Kasumi-1 (cell line): ENCODE data around the gene C5orf58.
"Not testable (repeated sequence)": the region's sequence is repeated elsewhere in the genome, so short reads cannot be mapped to it uniquely, and the experiment has no call there.

Source experiments
- DNase-seq, 2 experiments: peaks; one replicate each; lab custom pipeline; 2025; lab: John Stamatoyannopoulos, UW

Gene C5orf58

DNA sequence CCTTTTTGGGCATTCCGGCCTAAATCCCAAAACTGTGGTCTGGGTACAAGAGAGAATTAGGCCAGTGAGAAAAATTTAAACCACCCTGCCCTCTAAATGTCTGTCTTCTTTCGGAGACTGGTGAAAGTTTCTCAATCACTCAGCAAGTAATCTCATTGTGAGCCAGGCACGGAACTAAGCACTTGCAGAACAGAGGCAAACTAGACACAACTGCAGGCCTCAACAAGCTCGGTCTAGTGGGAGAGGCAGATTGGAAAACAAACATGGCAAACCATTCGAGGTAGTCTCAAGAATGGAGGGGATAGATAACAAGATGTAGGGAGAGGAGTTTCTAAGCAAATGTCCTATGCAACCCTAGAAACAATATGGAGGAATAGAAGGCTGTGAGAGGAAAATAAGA, 8.9 kb upstream of the C5orf58 start:
- no peak for DNase-seq

DNA sequence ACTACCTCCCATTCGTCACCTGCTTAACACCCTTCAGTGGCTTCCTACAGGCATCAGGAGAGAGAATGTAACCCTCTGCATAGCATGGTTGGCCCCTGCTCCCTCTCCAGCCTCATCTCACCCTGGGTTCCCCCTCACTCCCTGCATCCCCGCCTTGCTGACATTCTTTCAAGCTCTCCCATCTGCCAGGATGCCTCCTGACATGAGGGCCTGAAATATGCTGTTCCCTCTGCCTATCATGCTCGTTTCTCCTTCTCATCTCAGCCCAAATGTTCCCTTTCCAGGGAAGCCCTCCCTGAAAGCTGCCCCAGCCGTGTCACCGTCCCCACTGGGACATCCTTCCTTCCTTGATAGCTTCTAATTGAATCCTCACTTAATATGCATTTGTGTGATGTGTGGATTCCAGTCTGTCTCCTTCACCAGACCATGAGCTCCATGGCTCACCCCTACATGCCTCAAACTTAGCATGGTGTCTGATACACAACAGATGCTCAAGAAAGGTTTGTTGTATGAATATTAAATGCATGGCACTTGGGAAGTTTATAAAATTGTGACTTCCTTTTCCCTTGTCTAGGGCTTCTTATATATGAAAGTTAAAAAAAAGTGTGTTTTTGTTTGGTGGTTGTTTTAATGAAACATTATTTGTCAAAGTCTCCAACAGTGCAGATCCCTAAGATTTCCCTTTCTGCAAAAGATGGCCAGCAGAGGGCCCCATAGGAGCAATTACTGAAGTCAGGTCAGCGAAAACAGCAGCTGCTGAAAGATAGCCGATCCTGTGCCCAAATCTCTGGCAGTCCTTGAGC, 7.3 kb upstream of the C5orf58 start:
- DNase-seq: peak; percentile 83

DNA sequence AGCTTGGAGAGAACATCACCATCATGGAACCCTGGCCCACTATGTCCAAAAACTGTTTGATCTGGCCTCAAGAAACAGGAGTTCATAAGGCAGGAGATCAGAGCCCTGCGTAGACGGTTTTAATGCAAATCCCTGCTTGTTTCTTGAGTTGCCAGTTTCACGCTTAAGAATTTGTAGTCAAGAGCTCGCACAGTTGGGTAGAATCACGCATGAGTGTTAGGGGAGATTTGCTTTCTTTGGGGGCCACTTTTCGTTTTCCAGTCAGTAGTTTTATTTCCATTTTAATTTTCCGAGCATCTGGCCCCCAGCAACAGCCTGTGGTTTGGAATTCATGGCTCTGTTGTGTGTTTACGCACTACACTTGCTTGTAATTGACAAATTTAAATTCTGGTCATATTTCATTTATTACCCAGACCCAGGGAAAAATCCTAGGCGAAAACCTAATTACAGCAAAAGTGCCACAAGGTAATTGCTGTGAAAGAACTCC, 6.6 kb upstream of the C5orf58 start:
- DNase-seq: no peak

DNA sequence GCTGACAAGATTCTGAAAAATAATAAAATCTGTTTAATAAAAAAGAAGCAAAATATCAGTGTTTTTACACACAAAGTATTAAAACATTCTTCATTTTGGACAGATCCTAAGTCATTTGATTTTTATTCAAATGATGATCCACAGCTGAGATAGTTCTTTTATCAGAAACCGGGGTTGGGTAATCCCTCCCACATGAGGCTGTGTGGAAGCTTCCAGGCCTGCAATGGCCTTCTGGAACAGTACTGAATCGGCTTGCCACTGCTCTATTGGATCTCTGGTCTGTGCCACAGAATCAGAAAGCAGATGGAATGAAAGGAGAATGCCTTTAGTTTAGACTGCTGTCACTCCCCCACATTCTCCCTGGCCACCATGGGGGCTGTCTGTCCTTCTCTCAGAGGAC, 6.1 kb upstream of the C5orf58 start:
- DNase-seq: no peak

DNA sequence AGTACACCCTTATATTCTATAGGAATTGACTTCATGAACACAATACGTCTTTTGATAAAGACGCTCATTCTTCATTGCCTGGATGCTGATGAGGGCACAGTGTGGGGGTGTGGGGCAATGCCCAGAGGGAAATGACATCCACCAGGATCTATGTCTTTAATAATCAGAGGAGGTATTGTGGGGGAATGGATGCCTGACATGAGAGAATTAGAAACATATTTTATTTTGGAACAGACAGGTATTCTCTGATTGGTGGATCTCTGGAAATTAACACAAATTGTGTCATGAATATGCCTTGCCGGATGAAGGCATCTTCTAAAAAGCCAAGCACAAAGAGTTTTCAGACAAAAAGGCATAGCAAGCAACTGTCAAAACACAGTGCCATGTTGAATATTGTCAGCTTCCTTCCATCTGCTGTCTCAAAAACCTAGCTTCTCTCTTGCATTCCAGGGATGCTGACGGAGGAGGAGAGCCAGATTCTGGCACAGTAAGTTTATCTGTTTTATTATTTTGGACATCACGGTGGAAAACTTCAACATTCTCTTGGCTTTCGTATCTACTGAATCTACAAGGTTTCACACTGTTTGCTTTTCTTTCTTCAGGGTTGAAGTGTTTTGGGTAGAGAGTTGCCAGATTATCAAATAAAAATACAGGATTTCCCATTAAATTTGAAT, 3.9 kb upstream of the C5orf58 start:
- no peak for DNase-seq

DNA sequence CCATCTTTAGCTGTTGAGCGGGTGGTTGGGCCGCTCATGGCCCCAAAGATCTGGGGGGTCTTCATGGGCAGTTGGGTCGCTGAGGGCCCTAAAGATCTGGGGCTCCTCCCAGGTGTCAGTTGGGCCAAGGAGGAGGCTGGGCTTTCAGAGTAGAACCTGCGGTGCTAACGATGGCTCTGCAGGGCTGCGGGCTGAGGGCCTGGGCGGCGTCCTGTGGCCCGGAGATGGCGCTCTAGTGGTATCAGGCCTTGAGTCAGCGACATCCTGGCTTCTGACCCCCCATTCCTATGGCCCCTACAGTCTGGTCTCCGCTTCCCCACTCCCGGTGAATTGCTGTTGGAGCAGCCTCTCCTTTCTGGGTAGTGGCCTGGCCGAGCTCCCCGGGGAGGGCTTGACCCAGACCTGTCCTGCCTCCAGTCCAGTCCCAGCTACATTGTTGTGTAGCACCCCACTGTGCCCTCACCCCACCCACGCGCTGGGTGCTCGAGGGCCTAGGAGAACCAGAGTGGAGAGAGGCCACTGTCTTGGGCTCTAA, 640 bp downstream of the C5orf58 start:
- DNase-seq: no peak

DNA sequence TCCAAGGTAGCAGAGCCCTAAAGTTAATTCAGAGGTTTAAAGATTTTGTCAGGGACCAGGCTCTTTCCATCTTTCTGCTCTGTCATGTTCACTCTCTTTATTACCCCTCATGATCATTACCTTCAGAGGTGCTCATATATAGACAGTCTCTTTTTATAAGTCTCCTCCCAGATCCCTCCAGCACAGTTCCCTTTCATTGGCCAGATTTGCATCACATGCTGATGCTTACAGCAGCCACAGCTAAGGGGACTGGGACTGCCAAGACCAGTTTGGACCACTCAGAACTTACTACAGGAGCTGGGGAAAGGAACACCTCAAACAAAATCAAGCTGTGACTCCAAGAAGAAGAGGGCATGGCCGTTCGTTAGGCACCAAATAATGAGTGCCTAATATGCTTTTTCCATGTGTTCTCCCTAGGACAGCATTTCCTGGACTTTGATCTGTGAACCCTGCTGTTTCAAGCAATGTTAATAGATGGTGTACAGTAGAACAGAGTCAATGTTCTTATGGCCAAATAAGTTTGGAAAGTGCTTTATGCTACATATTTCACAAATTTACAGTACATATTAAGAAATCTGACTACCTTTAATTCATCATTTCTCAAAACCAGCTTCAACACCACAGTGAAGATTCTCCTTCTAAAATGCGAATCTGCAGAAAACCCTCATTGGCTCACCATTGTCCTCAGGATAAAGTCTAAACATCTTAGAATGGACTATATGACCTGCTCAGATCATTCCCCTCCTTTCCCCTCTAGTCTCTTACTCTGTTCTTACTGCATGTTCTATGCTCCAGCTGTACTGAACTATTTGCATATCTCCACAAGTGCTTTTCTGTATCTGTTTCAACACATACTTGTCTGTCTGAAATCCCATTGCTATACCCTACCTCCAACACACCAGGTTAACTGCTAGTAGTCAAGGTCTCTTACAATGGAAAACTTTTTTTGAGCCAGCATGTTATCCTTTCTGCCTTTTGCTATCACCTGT, 3.4 kb downstream of the C5orf58 start:
- no peak for DNase-seq

DNA sequence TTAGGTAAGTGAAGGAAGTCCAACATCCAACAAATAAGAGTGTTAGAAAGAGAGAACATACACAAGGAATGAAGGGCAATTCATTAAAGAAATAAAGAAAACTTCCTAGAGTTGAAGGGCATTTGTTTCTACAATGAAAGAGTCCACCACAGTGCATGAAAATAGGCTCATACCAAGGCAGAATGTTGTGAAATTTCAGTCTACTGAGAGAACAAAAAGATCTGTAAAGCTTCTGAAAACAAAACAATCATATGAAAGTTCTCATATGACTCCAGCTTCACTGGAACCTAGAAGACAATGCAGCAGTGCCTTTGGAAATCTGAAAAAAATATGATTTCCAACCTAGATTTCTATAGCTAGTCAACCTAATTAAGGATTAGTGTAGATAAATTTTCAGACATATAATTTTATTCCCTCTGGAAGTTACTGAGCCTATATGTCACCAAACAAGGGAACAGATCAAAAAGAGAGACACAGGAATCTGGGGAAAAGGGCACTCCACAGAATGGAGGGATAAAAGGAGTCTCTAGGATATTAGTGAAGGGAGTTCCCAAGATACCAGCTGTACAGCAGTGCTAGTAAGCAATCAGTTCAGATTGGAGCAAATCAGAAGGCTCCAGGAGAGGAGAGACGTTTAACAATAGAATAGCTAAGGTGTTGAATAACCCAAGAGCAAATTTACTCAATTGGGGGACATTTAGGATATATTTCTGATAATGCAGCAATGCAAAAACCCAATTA, 5.8 kb downstream of the C5orf58 start:
- DNase-seq: no peak

DNA sequence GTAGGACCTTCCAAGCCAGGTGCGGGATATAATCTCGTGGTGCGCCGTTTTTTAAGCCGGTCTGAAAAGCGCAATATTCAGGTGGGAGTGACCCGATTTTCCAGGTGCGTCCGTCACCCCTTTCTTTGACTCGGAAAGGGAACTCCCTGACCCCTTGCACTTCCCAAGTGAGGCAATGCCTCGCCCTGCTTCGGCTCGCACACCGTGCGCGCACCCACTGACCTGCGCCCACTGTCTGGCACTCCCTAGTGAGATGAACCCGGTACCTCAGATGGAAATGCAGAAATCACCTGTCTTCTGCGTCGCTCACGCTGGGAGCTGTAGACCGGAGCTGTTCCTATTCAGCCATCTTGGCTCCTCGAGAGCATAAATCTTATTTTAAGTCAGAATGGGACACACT, 12.7 kb downstream of the C5orf58 start:
- not testable (repeated sequence) for DNase-seq

DNA sequence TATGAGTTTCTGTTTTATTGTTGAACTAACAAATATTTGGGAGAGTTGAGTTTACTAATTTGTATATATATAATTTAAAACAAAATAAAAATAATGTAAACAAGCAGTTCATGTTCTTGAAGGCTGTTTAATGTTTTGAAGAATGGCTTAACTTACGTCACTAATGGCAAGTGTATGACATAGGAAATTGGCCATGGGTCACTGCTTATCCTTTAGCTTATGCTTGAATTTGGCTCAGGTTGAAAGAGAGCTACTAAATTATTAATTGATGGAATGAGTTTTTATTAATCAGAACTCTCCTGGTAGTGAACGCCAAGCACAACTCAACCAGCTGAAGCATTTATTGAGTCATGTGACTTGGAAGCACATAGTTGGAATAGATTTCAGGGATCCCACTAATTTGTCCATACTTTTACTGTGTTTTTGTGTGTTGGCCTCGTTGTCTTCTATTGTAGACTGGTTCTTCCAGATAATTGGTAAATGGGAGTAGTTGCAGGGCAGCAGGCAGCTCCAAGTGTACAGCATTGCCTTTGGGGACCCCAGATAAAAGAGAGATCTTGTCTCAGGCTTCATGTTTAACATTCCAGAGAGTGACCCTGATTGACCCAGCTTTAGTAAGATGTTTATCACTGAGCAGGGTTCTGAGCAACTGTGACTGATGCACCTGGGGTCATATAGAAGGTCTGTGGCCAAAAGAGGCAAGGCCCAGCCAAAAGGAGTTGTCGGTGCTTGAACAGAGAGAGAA, 13.5 kb downstream of the C5orf58 start:
- DNase-seq: no peak

DNA sequence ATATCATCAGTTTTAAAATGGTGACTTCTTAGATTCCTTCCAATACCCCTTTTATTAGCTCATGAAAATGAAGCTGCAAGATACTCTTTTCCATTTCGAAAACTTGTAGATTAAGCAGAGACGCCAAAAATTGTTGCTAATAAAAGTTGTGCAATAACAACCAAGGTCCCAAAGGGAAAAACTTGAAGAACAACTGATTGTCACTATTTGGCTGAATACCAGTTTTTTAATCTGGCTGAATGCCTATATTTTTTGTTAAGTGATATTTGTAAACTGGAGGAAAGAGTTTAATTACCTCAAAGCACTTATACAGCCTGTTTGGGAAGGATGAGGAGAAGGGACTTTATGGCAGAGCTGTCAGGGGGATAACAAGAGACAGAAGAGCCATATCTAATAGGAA, 14.6 kb downstream of the C5orf58 start:
- no peak for DNase-seq

DNA sequence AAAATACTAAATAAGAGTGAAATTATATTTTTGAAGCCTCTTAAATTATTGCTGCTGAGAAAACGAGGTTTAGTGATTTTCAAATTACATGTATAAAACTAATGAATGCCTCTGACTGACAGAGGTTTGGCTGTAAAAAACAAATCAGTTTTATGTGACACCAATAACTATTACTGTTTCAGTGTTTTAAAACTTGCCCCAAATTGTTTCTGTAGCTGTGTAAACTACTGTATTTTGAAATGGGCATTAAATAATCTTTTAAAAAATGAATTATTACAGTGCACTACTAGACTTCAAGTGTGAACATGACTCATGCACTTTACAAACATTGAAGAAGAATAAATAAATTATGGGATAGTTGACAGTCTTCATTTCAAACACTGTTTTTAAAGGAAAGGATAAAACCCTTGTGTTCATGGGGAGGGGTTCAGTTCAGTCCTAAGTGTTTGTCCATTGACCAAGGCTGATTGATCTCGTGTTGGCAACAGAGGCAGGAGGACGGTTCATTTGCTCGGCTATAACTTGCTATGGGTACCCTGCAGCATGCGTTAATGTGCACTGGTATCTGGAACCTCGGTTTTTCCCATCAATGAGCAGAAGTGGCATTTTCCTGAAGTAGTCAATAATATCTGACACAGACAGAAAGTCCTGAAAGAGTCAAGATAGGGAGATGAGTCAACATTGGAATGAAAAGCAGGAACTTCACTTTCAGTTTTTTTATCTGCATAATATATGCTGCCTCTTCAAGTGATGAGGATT, 15.6 kb downstream of the C5orf58 start:
- DNase-seq: no peak

DNA sequence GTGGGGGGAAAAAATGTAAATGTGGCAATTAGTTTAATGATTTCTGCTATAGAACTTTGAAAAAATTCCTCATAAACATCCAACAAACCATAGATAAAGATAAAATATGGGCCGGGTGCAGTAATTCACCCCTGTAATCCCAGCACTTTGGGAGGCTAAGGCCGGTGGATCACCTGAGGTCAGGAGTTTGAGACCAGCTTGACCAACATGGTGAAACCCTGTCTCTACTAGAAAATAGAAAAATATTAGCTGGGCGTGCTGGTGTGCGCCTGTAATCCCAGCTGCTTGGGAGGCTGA, 16.1 kb downstream of the C5orf58 start:
- not testable (repeated sequence) for DNase-seq

DNA sequence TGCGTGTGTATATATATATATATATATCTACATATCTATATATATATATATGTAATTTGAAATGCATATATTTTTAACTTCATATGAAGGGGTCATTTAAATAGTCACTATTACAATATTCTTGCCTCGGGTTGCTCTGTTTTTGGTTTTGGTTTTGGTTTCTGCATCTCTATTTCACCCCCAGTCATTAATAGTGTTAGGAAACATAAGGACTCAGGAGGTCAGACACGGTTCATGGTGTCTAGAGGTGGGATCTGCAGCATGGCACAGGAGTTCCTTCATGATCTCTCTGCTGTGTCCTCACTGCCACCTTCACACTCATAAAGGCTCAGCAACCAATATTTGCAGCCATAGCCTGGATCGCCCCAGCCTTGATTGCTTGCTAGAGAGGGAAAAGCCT, 16.6 kb downstream of the C5orf58 start:
- no peak for DNase-seq

DNA sequence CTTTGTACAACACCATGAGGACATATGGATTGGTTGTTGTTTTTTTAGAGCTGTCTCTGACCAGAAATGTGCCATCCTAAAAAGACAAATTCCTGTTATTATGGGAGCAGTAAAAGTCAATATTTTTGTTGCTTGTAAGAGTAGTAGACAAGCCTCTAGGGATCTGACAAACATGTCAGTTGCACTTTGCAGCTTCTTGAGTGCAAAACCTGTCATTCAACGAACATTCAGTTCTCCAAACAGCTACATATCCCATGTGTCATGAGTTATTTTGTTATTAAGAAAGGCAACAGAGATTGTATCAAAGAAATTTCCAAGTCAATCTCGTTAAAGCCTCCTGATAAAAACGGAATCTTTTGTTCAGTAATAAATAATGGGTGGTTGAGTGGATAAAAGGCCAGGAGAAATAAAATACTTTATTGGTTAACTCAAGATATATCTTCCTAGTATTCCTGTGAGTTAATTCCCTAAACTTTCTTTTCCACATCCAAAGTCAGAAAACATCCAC, 18.1 kb downstream of the C5orf58 start:
- no peak for DNase-seq

DNA sequence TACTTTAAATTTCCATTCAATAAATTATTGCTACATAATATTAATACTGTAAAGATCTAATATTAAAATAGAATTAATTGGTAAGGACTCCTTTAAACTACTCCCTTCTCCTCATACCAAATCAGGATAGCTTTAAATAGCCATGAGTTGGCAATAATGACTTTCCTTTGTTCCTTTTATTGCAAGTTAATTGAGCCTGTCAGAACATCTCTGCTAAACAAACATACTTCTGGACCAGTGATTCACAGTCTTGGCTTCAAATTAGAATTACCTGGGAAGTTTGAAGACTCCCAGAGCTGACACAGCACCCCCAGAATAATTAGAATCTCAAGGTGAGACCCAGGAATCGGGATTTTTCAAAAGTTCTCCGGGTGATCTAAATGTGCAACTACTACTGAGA, 18.7 kb downstream of the C5orf58 start:
- no peak for DNase-seq

DNA sequence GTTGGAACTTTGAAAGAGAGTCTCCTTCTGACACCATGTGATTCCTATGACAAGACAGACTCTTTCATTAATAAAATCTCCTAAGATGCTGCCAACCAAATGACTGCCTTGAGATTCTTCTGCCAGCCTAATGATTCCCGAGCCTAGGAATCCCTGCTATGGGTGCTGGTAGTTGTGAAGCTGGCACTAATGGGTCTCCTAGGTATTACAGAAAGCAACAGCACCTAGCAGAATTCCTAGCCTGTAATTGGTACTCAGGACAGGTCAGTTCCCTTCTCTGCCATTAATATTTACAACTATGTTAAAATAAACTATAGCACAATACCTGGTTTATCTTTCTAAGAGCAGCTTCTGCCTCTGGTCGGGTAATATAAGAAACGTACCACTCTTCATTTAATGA, 19.3 kb downstream of the C5orf58 start:
- no peak for DNase-seq

DNA sequence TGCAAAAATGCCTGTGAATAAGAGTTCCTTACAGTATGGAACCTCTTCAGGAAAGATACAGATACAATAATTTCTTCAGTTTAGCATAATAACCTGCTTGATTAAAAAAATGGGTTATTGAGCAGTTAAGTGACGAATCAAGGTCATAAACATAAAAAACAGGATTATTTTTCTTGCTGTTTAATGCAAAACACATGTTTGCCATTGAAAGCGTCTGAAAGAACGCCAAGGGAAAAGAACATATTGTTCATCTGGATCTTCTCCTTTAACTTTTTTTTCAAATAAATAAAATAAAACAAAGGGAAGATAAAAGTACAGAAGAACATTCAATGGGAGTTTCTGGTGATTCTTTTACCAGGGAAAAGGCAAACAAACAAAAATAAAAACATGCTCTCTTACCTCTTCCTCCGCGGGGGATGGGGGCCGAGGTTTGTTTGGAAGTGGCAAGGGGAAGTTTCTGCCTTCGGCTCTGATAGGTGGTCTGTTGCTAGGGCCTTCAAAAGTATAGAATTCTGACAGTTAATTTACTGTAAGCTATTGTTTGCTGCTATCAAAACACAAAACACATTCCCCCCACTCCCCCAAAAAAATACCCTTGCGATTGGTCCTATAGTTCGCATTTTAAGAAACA, 20.1 kb downstream of the C5orf58 start:
- no peak for DNase-seq

DNA sequence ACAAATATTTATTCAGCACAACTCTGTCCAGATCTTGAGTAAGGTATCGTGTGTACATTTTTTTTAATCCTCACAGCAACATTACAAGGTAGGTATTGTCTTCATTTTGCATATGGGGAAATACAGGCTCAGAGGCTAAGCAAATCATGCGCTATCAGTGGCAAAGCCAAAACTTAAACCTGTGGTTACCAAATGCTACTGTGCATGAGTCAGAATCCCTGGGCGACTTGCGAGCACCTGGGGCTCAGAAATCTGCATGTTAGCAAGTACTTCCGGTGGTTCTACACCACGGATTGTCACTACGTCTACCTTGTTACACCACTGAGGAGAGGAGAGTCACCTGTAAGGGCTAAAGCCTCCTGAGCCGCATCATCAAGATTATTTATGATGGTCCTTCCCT, 21.3 kb downstream of the C5orf58 start:
- no peak for DNase-seq
